Muscle layer of colon (tissue), 2 donors: ENCODE data around the gene GINS2.

ENCODE experiments used
- H3K27ac ChIP-seq: one replicate; pipeline ENCODE4 v1.7.0; 2013; ENCODE audit warnings: low read depth, mild to moderate bottlenecking, low read length, moderate library complexity
- H3K27me3 ChIP-seq, 2 donors: one replicate each; pipeline ENCODE4 v1.7.0; 2013; ENCODE audit warnings: low read length in 2 of 2, mild to moderate bottlenecking in 2 of 2; ENCODE audit not compliant: insufficient read depth in 2 of 2, control insufficient read depth in 1 of 2
- H3K36me3 ChIP-seq: one replicate; pipeline ENCODE4 v1.7.0; 2013; ENCODE audit warnings: mild to moderate bottlenecking, low read length; ENCODE audit not compliant: insufficient read depth
- H3K4me1 ChIP-seq: one replicate; pipeline ENCODE4 v1.7.0; 2013; ENCODE audit warnings: mild to moderate bottlenecking, low read length; ENCODE audit not compliant: insufficient read depth
- H3K4me3 ChIP-seq, 2 donors: one replicate each; pipeline ENCODE4 v1.7.0; 2013; ENCODE audit warnings: low read length in 2 of 2, low read depth in 1 of 2, mild to moderate bottlenecking in 1 of 2, moderate library complexity in 1 of 2
- H3K9ac ChIP-seq: one replicate; pipeline ENCODE4 v1.7.0; 2013; ENCODE audit warnings: low read length
- H3K9me3 ChIP-seq: one replicate; pipeline ENCODE4 v1.7.0; 2013; ENCODE audit warnings: mild to moderate bottlenecking, low read length
- donor health status: abdominal sarcoma.
- donor health status: Adenocarcinoma of cecum.

GINS2 gene

GRCh38 chr16:85640585-85640984, 48.2 kb downstream of the GINS2 start:
- no peaks in the 10 kb centered on the region for H3K27me3 ChIP-seq
- H3K4me3 ChIP-seq = no peak overlapping the region
- H3K4me1 ChIP-seq = peaks cover 27% of the 10 kb centered on the region
- no peak overlapping the region for H3K27ac ChIP-seq
- no peak overlapping the region for H3K9ac ChIP-seq
- no peaks in the 10 kb centered on the region for H3K9me3 ChIP-seq
- no peaks in the 10 kb centered on the region for H3K36me3 ChIP-seq

GRCh38 chr16:85640254-85640558, 48.5 kb downstream of the GINS2 start:
- no peaks in the 10 kb centered on the region for H3K36me3 ChIP-seq
- no peak overlapping the region for H3K27ac ChIP-seq
- H3K4me3 ChIP-seq = no peak overlapping the region
- peaks cover 27% of the 10 kb centered on the region for H3K4me1 ChIP-seq
- no peaks in the 10 kb centered on the region for H3K9me3 ChIP-seq
- H3K27me3 ChIP-seq = no peaks in the 10 kb centered on the region
- H3K9ac ChIP-seq = no peak overlapping the region

GRCh38 chr16:85639529-85640253, 49.1 kb downstream of the GINS2 start:
- no peak overlapping the region for H3K27ac ChIP-seq
- H3K9me3 ChIP-seq = no peaks in the 10 kb centered on the region
- H3K36me3 ChIP-seq = no peaks in the 10 kb centered on the region
- H3K9ac ChIP-seq = no peak overlapping the region
- peaks cover 27% of the 10 kb centered on the region for H3K4me1 ChIP-seq
- H3K27me3 ChIP-seq = no peaks in the 10 kb centered on the region
- H3K4me3 ChIP-seq = no peak overlapping the region

GRCh38 chr16:85638695-85639409, 49.9 kb downstream of the GINS2 start:
- no peak overlapping the region for H3K4me3 ChIP-seq
- no peaks in the 10 kb centered on the region for H3K27me3 ChIP-seq
- H3K4me1 ChIP-seq = peaks cover 23% of the 10 kb centered on the region
- no peaks in the 10 kb centered on the region for H3K9me3 ChIP-seq
- no peak overlapping the region for H3K9ac ChIP-seq
- no peak overlapping the region for H3K27ac ChIP-seq
- H3K36me3 ChIP-seq = no peaks in the 10 kb centered on the region

- no peak overlapping the region for H3K4me3 ChIP-seq
- H3K36me3 ChIP-seq = no peaks in the 10 kb centered on the region
- no peaks in the 10 kb centered on the region for H3K9me3 ChIP-seq
- no peak overlapping the region for H3K27ac ChIP-seq
- H3K4me1 ChIP-seq = peaks cover 16% of the 10 kb centered on the region
- no peak overlapping the region for H3K9ac ChIP-seq
- no peaks in the 10 kb centered on the region for H3K27me3 ChIP-seq
These were observed 50.7 kb downstream of the GINS2 start for GRCh38 chr16:85637808-85638647.

- Histone ChIP-seq H3K27ac (no peak overlapping the region), H3K4me3 (no peak overlapping the region), H3K9me3 (no peaks in the 10 kb centered on the region), H3K36me3 (no peaks in the 10 kb centered on the region), H3K4me1 (peaks cover 16% of the 10 kb centered on the region), H3K27me3 (no peaks in the 10 kb centered on the region), H3K9ac (no peak overlapping the region)
These were observed 51.5 kb downstream of the GINS2 start for GRCh38 chr16:85637061-85637807.

GRCh38 chr16:85636234-85636812, 52.4 kb downstream of the GINS2 start:
- Histone ChIP-seq H3K4me3 (no peak overlapping the region), H3K9ac (no peak overlapping the region), H3K4me1 (peaks cover 16% of the 10 kb centered on the region), H3K36me3 (no peaks in the 10 kb centered on the region), H3K9me3 (no peaks in the 10 kb centered on the region), H3K27me3 (no peaks in the 10 kb centered on the region), H3K27ac (no peak overlapping the region)

- Histone ChIP-seq H3K9me3 (no peaks in the 10 kb centered on the region), H3K36me3 (no peaks in the 10 kb centered on the region), H3K4me1 (peaks cover 19% of the 10 kb centered on the region), H3K4me3 (no peak overlapping the region), H3K9ac (no peak overlapping the region), H3K27me3 (no peaks in the 10 kb centered on the region), H3K27ac (no peak overlapping the region)
These were observed 53.1 kb downstream of the GINS2 start for GRCh38 chr16:85635545-85636140.

- no peak overlapping the region for H3K4me3 ChIP-seq
- H3K4me1 ChIP-seq = peaks cover 19% of the 10 kb centered on the region
- no peak overlapping the region for H3K27ac ChIP-seq
- no peaks in the 10 kb centered on the region for H3K36me3 ChIP-seq
- no peaks in the 10 kb centered on the region for H3K27me3 ChIP-seq
- H3K9ac ChIP-seq = no peak overlapping the region
- no peaks in the 10 kb centered on the region for H3K9me3 ChIP-seq
These were observed 53.8 kb downstream of the GINS2 start for GRCh38 chr16:85634747-85635544.

- H3K4me1 ChIP-seq = peaks cover 12% of the 10 kb centered on the region
- H3K27ac ChIP-seq = no peak overlapping the region
- H3K9me3 ChIP-seq = no peaks in the 10 kb centered on the region
- H3K4me3 ChIP-seq = no peak overlapping the region
- H3K27me3 ChIP-seq = no peaks in the 10 kb centered on the region
- H3K9ac ChIP-seq = no peak overlapping the region
- H3K36me3 ChIP-seq = no peaks in the 10 kb centered on the region
These were observed 54.9 kb downstream of the GINS2 start for GRCh38 chr16:85633888-85634287.
